ENCODE measurements around the gene S100PBP. TPM values are rescaled to one million over a fixed set of nuclear protein-coding genes. Genes with fewer than 3 reads are reported as not detected.

The S100PBP gene
- total and polyA plus RNA-seq, 8 donors: 2.9 to 253 (median 19.8) TPM

DNA sequence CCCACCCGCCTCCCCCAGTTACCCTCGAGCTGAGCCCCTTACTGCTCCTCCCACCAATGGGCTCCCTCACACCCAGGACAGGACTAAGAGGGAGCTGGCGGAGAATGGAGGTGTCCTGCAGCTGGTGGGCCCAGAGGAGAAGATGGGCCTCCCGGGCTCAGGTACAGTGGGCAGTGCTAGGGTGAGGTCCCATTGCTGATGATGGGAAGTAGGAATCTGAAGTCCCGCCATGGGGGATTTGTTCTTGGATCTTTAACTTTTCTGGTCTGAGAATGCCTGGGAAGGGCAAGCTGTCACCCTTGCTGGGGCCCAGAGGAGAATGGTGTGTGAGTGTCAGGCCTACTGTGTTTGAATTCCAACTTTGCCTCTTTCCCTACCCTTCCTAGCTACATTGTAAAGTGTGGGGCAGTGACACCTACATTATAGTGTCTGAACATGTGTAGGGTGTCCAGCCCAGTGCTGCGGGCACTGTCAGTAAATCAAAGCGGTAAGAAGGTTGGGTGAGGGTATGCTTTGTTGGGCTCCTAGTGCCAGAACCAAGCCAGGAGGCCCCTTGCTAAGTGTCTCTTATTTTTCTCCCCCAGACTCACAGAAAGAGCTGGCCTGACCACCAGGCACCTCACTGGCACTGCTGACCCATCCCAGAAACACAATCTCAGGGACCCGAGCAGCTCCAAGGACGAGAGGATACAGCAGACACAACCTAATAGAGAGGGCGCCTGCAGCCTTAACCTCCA is 45.0 kb upstream of the S100PBP start:
- Histone ChIP-seq H3K27me3 (no peaks in the 10 kb centered on the region), H3K4me1 (peaks cover 28 to 82% (median 60%) of the 10 kb centered on the region in 4 donors), H3K9me3 (no peaks in the 10 kb centered on the region), H3K36me3 (peaks cover 44 to 98% (median 91%) of the 10 kb centered on the region in 4 donors), H3K4me3 (no peak overlapping the region), H3K27ac (peak overlapping the region in 4 of 5 donors; percentile 52 to 64 (median 54))
- DNase-seq: no peak
- intact Hi-C loops (cut with DNase I; ENCODE audit: low total_unique reads): loop anchor here (5.0 kb wide), 1 partner anchor 60 kb away; no protein-coding TSS in a partner anchor
- WGBS, 5 donors: 74 to 89% (median 82%) methylated on average over 8 to 10 of the region's 10 CpGs
- TF ChIP-seq, protein P1, sequence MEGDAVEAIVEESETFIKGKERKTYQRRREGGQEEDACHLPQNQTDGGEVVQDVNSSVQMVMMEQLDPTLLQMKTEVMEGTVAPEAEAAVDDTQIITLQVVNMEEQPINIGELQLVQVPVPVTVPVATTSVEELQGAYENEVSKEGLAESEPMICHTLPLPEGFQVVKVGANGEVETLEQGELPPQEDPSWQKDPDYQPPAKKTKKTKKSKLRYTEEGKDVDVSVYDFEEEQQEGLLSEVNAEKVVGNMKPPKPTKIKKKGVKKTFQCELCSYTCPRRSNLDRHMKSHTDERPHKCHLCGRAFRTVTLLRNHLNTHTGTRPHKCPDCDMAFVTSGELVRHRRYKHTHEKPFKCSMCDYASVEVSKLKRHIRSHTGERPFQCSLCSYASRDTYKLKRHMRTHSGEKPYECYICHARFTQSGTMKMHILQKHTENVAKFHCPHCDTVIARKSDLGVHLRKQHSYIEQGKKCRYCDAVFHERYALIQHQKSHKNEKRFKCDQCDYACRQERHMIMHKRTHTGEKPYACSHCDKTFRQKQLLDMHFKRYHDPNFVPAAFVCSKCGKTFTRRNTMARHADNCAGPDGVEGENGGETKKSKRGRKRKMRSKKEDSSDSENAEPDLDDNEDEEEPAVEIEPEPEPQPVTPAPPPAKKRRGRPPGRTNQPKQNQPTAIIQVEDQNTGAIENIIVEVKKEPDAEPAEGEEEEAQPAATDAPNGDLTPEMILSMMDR (IDR thresholded peaks at IDR 0.05): no peak

DNA sequence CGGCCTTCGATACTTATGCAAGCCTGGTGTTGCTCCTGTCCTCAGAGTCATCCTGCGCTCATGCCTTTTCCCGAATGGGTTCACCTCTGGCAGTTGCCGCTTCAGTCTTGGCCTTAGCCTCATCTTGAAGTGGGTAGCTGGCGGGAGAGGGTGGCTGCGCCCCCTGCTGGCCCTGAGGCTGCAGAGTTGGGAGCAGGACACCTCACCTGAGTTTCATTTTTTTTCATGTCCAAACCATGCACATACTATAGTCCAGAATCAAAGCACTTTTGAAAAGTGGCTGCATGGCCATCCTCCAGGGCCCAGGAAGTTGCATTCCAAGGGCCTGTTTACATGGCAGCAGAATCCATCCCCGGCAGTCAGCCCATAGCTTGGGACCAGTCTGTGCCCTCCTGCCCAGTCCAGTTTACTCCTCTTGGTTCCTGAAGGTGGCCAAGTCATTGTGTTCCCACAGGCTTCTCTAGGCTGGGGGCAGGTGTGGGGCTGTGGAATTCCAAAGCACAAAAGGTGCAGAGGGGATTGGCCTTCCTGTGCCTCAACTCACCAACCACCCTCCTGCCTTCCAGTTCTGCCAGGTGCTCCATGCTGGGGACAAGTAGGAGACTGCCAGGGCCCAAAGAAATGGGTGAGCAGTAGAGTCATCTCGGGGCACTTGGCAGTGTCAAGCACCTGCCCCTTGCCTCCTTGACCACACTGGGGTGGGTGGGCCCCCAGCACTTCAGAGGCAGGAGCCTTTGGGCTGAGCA is 44.3 kb upstream of the S100PBP start:
- peak overlapping the region; percentile 12 to 74 (median 53) for H3K27ac ChIP-seq

DNA sequence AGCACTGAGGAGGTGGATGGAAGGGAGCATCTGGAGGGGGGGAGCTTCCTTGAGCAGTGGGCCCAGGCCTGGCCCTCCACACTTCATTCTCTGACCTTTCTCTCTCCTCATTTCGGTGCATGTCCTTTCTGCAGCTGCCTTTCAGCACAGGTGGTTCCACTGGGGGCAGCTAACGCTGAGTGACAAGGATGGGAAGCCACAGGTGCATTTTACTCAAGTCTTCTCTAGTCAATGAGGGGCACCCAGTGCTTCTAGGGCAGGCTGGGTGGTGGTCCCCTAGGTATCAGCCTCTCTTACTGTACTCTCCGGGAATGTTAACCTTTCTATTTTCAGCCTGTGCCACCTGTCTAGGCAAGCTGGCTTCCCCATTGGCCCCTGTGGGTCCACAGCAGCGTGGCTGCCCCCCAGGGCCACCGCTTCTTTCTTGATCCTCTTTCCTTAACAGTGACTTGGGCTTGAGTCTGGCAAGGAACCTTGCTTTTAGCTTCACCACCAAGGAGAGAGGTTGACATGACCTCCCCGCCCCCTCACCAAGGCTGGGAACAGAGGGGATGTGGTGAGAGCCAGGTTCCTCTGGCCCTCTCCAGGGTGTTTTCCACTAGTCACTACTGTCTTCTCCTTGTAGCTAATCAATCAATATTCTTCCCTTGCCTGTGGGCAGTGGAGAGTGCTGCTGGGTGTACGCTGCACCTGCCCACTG is 43.5 kb upstream of the S100PBP start:
- Histone ChIP-seq H3K27ac (peak overlapping the region; percentile 12 to 74 (median 56)), H3K4me1 (peaks cover 14 to 67% (median 45%) of the 10 kb centered on the region in 4 donors), H3K9me3 (no peaks in the 10 kb centered on the region), H3K36me3 (peaks cover 49 to 98% (median 93%) of the 10 kb centered on the region in 4 donors), H3K4me3 (no peak overlapping the region), H3K27me3 (no peaks in the 10 kb centered on the region)
- TF ChIP-seq EP300 (IDR thresholded peaks at IDR 0.05) (no peak), POLR2AphosphoS5 (IDR thresholded peaks at IDR 0.05) (no peak), POLR2A (IDR thresholded peaks at IDR 0.05) (no peak)
- TF ChIP-seq, protein P1 (IDR thresholded peaks at IDR 0.05): no peak
- 71 to 84% (median 72%) methylated on average over 7 of the region's 7 CpGs for WGBS, 5 donors
- intact Hi-C loops (cut with DNase I; ENCODE audit: low total_unique reads): loop anchor here (5.0 kb wide), 1 partner anchor 62 kb away; no protein-coding TSS in a partner anchor
- DNase-seq: no peak

More for the DNA sequence above, 44.3 kb upstream of the S100PBP start:
- Histone ChIP-seq H3K4me1 (peaks cover 21 to 74% (median 52%) of the 10 kb centered on the region in 4 donors), H3K36me3 (peaks cover 47 to 98% (median 93%) of the 10 kb centered on the region in 4 donors), H3K27me3 (no peaks in the 10 kb centered on the region), H3K4me3 (no peak overlapping the region), H3K9me3 (no peaks in the 10 kb centered on the region)
- TF ChIP-seq POLR2A (IDR thresholded peaks at IDR 0.05): no peak
- peak in 2 of 3 donors; percentile 24 to 87 for TF ChIP-seq POLR2AphosphoS5 (IDR thresholded peaks at IDR 0.05)
- no peak for TF ChIP-seq EP300 (IDR thresholded peaks at IDR 0.05)
- TF ChIP-seq, protein P1 (IDR thresholded peaks at IDR 0.05): peak in 5 of 7 experiments; percentile 87 to 97 (median 90)
- 19 to 28% (median 19%) methylated on average over 9 of the region's 9 CpGs for WGBS, 5 donors
- intact Hi-C loops (cut with DNase I; ENCODE audit: low total_unique reads): loop anchor here (5.0 kb wide), 1 partner anchor 61 kb away; no protein-coding TSS in a partner anchor
- DNase-seq: peak; percentile 90 to 93

DNA sequence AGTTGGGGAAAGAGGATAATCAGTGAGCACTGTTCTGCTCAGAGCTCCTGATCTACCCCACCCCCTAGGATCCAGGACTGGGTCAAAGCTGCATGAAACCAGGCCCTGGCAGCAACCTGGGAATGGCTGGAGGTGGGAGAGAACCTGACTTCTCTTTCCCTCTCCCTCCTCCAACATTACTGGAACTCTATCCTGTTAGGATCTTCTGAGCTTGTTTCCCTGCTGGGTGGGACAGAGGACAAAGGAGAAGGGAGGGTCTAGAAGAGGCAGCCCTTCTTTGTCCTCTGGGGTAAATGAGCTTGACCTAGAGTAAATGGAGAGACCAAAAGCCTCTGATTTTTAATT is 43.0 kb upstream of the S100PBP start:
- H3K4me3 ChIP-seq: no peak overlapping the region
- H3K9me3 ChIP-seq: no peaks in the 10 kb centered on the region
- no peaks in the 10 kb centered on the region for H3K27me3 ChIP-seq
- intact Hi-C loops (cut with DNase I; ENCODE audit: low total_unique reads): loop anchor here (5.0 kb wide), 1 partner anchor 62 kb away; no protein-coding TSS in a partner anchor
- no peak for TF ChIP-seq POLR2AphosphoS5 (IDR thresholded peaks at IDR 0.05)
- no peak for TF ChIP-seq EP300 (IDR thresholded peaks at IDR 0.05)
- no peak for TF ChIP-seq POLR2A (IDR thresholded peaks at IDR 0.05)
- TF ChIP-seq, protein P1 (IDR thresholded peaks at IDR 0.05): no peak
- peaks cover 54 to 100% (median 96%) of the 10 kb centered on the region in 4 donors for H3K36me3 ChIP-seq
- H3K4me1 ChIP-seq: peaks cover 14 to 62% (median 42%) of the 10 kb centered on the region in 4 donors
- no peak for DNase-seq
- H3K27ac ChIP-seq: peak overlapping the region in 4 of 5 donors; percentile 46 to 74 (median 64)

All from stomach (tissue), 9 donors.